ENCODE data around the gene MYLK3. TPM values are rescaled to one million over a fixed set of nuclear protein-coding genes. Genes with fewer than 3 reads are reported as not detected.
A peak's percentile ranks its signal among the peaks of the same experiment; 100 is the strongest.

Gene MYLK3
- total RNA-seq, 1 donor, result under 0.01 TPM

DNA sequence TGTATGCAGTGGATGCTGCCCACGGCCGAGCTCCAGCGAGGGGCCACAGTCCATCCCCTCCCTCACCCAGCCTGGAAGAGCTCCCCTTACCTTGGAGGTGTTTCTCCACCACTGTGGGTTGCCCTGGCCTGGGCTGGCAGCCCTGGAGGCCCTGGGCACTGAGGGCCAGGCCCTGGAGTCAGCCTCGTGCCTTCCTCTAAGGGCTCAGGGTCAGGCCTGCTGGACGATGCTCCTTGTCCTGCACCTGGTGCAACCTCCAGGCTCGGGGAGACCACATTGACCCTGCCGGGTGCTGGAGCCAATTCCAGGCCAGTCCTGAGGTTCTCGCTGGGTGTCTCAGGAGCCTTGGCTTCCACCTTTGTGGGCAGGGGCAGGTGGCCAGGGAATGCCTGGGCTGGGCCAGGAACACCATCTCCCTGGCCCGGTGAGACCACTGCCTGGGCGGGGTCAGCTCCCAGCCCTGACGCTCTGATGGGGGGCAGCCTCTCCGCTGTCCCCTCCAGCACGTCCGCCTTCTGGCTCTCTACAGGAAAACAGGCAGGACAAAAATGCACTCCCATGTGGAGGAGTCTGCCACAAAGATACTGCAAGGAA, 10.4 kb downstream of the MYLK3 start:
- Histone ChIP-seq H3K27me3 (ENCODE audit: insufficient read depth, low read length) (no peaks in the 10 kb centered on the region), H3K36me3 (ENCODE audit: insufficient read depth, low read length) (no peaks in the 10 kb centered on the region), H3K4me3 (ENCODE audit: insufficient read depth, low read length) (no peak overlapping the region), H3K27ac (ENCODE audit: low read depth, low read length) (no peak overlapping the region), H2AFZ (ENCODE audit: low read length) (no peak overlapping the region), H3K4me2 (ENCODE audit: insufficient read depth, low read length) (no peak overlapping the region), H4K20me1 (ENCODE audit: insufficient read depth, low read length) (no peaks in the 10 kb centered on the region), H3K4me1 (ENCODE audit: insufficient read depth, low read length) (no peaks in the 10 kb centered on the region), H3K79me2 (ENCODE audit: insufficient read depth, low read length) (no peaks in the 10 kb centered on the region), H3K9me3 (ENCODE audit: low read depth, low read length) (no peaks in the 10 kb centered on the region)
- DNase-seq (ENCODE audit: insufficient read length, low spot score, missing footprints), result no peak
- TF ChIP-seq, protein P1, sequence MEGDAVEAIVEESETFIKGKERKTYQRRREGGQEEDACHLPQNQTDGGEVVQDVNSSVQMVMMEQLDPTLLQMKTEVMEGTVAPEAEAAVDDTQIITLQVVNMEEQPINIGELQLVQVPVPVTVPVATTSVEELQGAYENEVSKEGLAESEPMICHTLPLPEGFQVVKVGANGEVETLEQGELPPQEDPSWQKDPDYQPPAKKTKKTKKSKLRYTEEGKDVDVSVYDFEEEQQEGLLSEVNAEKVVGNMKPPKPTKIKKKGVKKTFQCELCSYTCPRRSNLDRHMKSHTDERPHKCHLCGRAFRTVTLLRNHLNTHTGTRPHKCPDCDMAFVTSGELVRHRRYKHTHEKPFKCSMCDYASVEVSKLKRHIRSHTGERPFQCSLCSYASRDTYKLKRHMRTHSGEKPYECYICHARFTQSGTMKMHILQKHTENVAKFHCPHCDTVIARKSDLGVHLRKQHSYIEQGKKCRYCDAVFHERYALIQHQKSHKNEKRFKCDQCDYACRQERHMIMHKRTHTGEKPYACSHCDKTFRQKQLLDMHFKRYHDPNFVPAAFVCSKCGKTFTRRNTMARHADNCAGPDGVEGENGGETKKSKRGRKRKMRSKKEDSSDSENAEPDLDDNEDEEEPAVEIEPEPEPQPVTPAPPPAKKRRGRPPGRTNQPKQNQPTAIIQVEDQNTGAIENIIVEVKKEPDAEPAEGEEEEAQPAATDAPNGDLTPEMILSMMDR (IDR thresholded peaks at IDR 0.05; ENCODE audit: extremely low read depth, low read depth, low read length), result no peak

DNA sequence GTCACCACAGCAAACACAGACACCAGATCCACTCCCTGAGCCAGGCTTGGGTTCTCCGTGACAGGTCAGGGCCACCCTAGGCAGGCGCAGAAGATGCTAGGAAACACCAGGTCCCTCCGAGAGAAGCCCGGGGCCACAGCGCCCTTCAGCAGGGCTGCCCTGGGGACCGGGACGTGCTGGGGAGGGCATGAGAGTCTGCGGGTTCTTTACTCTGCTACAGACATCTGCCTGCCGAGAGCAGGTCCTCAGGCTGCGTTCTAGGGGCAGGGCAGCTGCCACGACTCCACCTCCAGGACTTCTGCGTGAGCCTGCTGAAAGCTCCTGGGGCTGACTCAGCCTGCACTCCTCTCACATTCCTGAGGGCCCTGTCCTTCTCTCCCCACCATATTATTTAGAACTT, 11.4 kb downstream of the MYLK3 start:
- Histone ChIP-seq H3K27me3 (ENCODE audit: insufficient read depth, low read length) (no peaks in the 10 kb centered on the region), H4K20me1 (ENCODE audit: insufficient read depth, low read length) (no peaks in the 10 kb centered on the region), H2AFZ (ENCODE audit: low read length) (no peak overlapping the region), H3K4me2 (ENCODE audit: insufficient read depth, low read length) (no peak overlapping the region), H3K9me3 (ENCODE audit: low read depth, low read length) (no peaks in the 10 kb centered on the region), H3K79me2 (ENCODE audit: insufficient read depth, low read length) (no peaks in the 10 kb centered on the region), H3K36me3 (ENCODE audit: insufficient read depth, low read length) (no peaks in the 10 kb centered on the region), H3K27ac (ENCODE audit: low read depth, low read length) (no peak overlapping the region), H3K4me1 (ENCODE audit: insufficient read depth, low read length) (no peaks in the 10 kb centered on the region), H3K4me3 (ENCODE audit: insufficient read depth, low read length) (no peak overlapping the region)
- TF ChIP-seq, protein P1 (IDR thresholded peaks at IDR 0.05; ENCODE audit: extremely low read depth, low read depth, low read length), result no peak
- DNase-seq (ENCODE audit: insufficient read length, low spot score, missing footprints), result peak; percentile 73

DNA sequence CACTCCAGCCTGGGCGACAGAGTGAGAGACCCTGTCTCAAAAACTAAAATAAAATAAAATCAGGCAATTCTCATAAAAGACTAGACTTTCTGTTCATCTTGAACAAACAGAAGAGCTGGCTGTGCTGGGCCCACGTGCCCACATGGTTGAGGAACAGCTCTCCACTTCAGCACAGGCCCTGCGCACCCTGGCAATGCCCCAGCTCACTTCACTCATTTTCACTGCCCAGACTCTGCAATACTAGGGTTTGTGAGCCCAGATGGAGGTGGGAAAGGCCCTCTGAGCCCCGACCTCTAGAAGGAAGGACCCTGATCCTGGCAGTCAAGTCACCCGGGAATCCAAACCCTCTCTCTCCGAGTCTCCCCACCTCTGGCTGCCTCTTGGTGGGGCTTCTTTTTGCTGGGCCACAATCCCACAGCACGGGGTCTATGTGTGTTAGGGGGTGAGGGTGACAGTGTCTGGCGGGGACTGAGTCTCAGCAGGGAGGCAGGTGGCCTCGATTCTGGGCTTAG, 14.8 kb downstream of the MYLK3 start:
- DNase-seq (ENCODE audit: insufficient read length, low spot score, missing footprints), result no peak
- TF ChIP-seq, protein P1 (IDR thresholded peaks at IDR 0.05; ENCODE audit: extremely low read depth, low read depth, low read length), result no peak
- H3K9me3 ChIP-seq (ENCODE audit: low read depth, low read length), result no peaks in the 10 kb centered on the region
- H3K4me2 ChIP-seq (ENCODE audit: insufficient read depth, low read length), result no peak overlapping the region
- H3K27me3 ChIP-seq (ENCODE audit: insufficient read depth, low read length), result no peaks in the 10 kb centered on the region
- no peaks in the 10 kb centered on the region for H4K20me1 ChIP-seq (ENCODE audit: insufficient read depth, low read length)
- H3K27ac ChIP-seq (ENCODE audit: low read depth, low read length), result no peak overlapping the region
- no peak overlapping the region for H2AFZ ChIP-seq (ENCODE audit: low read length)
- H3K79me2 ChIP-seq (ENCODE audit: insufficient read depth, low read length), result no peaks in the 10 kb centered on the region
- no peaks in the 10 kb centered on the region for H3K36me3 ChIP-seq (ENCODE audit: insufficient read depth, low read length)
- H3K4me1 ChIP-seq (ENCODE audit: insufficient read depth, low read length), result no peaks in the 10 kb centered on the region
- H3K4me3 ChIP-seq (ENCODE audit: insufficient read depth, low read length), result no peak overlapping the region

DNA sequence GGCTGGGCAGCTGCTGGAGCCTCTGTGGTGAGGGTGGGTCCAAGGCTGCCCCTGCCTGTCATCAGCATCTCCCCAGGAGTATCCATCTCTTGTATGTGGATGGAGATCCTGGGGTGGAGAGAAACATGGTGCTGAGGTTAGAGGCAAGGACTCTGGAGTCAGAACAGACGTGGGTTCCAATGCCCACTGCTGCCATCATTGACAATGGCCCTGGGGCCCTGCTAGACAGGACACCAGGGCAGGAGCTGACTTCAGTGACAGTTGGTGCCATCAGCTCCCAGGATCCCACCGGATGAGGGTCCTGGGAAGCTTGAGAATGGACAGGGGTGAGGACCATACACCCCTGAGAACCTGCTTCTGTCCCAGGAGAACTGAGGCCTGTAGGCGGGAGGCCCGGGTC, 15.6 kb downstream of the MYLK3 start:
- H4K20me1 ChIP-seq (ENCODE audit: insufficient read depth, low read length), result no peaks in the 10 kb centered on the region
- no peaks in the 10 kb centered on the region for H3K9me3 ChIP-seq (ENCODE audit: low read depth, low read length)
- H3K79me2 ChIP-seq (ENCODE audit: insufficient read depth, low read length), result no peaks in the 10 kb centered on the region
- H2AFZ ChIP-seq (ENCODE audit: low read length), result no peak overlapping the region
- no peak overlapping the region for H3K27ac ChIP-seq (ENCODE audit: low read depth, low read length)
- H3K27me3 ChIP-seq (ENCODE audit: insufficient read depth, low read length), result no peaks in the 10 kb centered on the region
- no peak for DNase-seq (ENCODE audit: insufficient read length, low spot score, missing footprints)
- no peak overlapping the region for H3K4me3 ChIP-seq (ENCODE audit: insufficient read depth, low read length)
- H3K4me1 ChIP-seq (ENCODE audit: insufficient read depth, low read length), result no peaks in the 10 kb centered on the region
- TF ChIP-seq, protein P1 (IDR thresholded peaks at IDR 0.05; ENCODE audit: extremely low read depth, low read depth, low read length), result no peak
- no peak overlapping the region for H3K4me2 ChIP-seq (ENCODE audit: insufficient read depth, low read length)
- no peaks in the 10 kb centered on the region for H3K36me3 ChIP-seq (ENCODE audit: insufficient read depth, low read length)
